Measurements from ENCODE around the gene SLIT3.

DNA sequence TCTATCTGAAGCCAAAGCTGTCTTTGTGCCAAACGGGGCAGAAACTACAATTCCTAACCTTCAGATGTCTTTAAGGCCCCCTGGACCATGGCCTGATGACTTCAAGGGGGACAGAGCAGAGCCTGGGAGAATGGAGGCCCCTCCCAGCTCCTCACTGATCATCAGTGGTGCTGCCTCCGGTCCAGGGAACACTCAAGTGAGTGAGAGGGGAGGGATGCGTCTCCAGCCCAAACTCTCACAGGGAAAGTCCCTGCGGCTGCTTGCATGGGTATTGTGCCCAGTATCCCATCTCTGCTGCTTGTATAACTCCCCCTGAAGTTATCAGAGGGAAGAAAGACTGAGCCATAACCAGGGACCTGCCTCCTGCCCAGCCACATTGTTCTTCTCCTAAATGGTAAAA lies 490.3 kb downstream of the SLIT3 start:
- TF ChIP-seq, protein P1, sequence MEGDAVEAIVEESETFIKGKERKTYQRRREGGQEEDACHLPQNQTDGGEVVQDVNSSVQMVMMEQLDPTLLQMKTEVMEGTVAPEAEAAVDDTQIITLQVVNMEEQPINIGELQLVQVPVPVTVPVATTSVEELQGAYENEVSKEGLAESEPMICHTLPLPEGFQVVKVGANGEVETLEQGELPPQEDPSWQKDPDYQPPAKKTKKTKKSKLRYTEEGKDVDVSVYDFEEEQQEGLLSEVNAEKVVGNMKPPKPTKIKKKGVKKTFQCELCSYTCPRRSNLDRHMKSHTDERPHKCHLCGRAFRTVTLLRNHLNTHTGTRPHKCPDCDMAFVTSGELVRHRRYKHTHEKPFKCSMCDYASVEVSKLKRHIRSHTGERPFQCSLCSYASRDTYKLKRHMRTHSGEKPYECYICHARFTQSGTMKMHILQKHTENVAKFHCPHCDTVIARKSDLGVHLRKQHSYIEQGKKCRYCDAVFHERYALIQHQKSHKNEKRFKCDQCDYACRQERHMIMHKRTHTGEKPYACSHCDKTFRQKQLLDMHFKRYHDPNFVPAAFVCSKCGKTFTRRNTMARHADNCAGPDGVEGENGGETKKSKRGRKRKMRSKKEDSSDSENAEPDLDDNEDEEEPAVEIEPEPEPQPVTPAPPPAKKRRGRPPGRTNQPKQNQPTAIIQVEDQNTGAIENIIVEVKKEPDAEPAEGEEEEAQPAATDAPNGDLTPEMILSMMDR (IDR thresholded peaks at IDR 0.05) = no peak
- TF ChIP-seq POLR2A (IDR thresholded peaks at IDR 0.05) = no peak

All from Peyer's patch (tissue), 4 donors.